ENCODE measurements around the gene SLC44A3. TPM values are rescaled to one million over a fixed set of nuclear protein-coding genes. Genes with fewer than 3 reads are reported as not detected.

Gene SLC44A3
- total and polyA plus RNA-seq, 9 of the 15 experiments (the other 6 are each of a cell fraction or from before 2014, with no cell fraction given), result not detected

DNA sequence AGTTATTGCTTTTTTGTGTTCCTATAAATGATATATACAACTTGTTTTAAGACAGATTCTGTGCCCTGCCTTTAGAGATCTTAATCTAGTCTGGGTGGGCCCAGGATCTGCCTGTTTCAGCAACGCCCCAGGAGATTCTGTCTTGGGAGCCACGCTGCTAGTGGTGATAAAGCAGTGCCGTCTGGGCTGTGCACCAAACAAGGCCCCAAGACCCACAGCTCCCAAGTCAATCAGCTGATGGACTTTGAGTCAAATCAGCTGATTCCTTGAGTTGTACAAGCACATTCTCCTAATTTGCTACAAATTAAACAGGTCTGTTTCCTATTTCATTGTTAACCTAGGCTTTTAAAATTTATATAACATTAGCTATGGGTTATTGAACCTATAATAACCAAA, 15.7 kb upstream of the SLC44A3 start (continued):
- TF ChIP-seq, protein P1, sequence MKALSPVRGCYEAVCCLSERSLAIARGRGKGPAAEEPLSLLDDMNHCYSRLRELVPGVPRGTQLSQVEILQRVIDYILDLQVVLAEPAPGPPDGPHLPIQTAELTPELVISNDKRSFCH (CRISPR knock-in tag; IDR thresholded peaks at IDR 0.05), result no peak
- TF ChIP-seq, protein P1 (tag; IDR thresholded peaks at IDR 0.05), result no peak
- no peak for TF ChIP-seq XRCC3 (IDR thresholded peaks at IDR 0.05)
- no peak for TF ChIP-seq CHD2 (IDR thresholded peaks at IDR 0.05; ENCODE audit: low read depth, low read length)

DNA sequence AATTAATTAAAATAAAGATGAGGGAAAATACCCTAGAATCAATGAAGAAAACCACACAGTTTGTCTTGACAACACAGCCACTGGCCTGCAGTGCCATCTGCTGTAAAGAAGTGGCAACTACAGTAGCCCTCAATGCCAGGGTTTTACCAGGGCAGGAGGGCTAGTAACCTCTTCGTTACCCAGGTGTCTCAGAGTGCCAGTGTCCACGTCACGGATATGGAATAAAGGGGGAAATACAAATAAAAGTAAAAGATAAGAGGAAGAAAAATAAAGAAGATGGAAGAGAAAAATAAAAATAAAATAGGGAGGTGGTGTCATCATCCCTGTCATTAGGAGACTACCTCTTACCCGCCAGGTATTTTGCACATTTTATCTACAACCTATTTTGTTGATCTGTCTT, 14.2 kb upstream of the SLC44A3 start:
- H3K27ac ChIP-seq (ENCODE audit: extremely low read depth, low read depth, low read length), result no peak overlapping the region
- no peak overlapping the region for H3K9ac ChIP-seq (ENCODE audit: insufficient read depth in 1 of 2, low read depth in 2 of 2, low read length in 2 of 2)
- peak; percentile 50 to 65 (median 58) for DNase-seq (ENCODE audit: extremely low read depth in 1 of 4, low spot score in 3 of 4)
- WGBS (ENCODE audit: insufficient coverage, low coverage, missing lambda C conversion rate), result 0% methylated on average over 4 of the region's 4 CpGs
- in situ Hi-C loops (cut with MboI), result loop anchor here (10.0 kb wide), 1 partner anchor 741 kb away; no protein-coding TSS in a partner anchor
- ChIA-PET CTCF (ENCODE audit: low intra/inter-chr PET ratio) (interaction anchor here (0.5 to 2.3 kb wide), 9 partner anchors 85 to 781 kb away, joined by 3 to 25 read pairs (median 3); no protein-coding TSS in a partner anchor), POLR2A (no interaction called here)
- H3K4me1 ChIP-seq (replicated peaks in 1 of 2; ENCODE audit: control insufficient read depth in 2 of 2, insufficient read depth in 2 of 2, low read length in 2 of 2), result peaks cover 3% of the 10 kb centered on the region in 2 experiments; a peak in 4 of 5 replicates
- FAIRE-seq, result peak; percentile 91
- H2AFZ ChIP-seq (ENCODE audit: low read depth, low read length), result no peak overlapping the region
- no peaks in the 10 kb centered on the region for H3K27me3 ChIP-seq (ENCODE audit: control insufficient read depth in 2 of 2, insufficient read depth in 2 of 2, low read length in 2 of 2)
- no peaks in the 10 kb centered on the region for H3K79me2 ChIP-seq (ENCODE audit: control insufficient read depth, insufficient read depth, low read length)
- no peaks in the 10 kb centered on the region for H3K36me3 ChIP-seq (ENCODE audit: control insufficient read depth, insufficient read depth, low read length)
- BruUV-seq (replicated peaks), result no TSS peak
- peak; percentile 72 for ATAC-seq
- intact Hi-C loops (cut with micrococcal nuclease), result loop anchor here (1.0 to 10.0 kb wide), 4 partner anchors 201 to 745 kb away; no protein-coding TSS in a partner anchor
- H3K9me3 ChIP-seq (replicated peaks; ENCODE audit: control insufficient read depth, insufficient read depth, low read depth, low read length), result no peaks in the 10 kb centered on the region
- H3K9me1 ChIP-seq (ENCODE audit: control insufficient read depth, insufficient read depth, low read length), result no peaks in the 10 kb centered on the region
- no peaks in the 10 kb centered on the region for H4K20me1 ChIP-seq (replicated peaks; ENCODE audit: control insufficient read depth, insufficient read depth, low read length)
- H3K4me3 ChIP-seq, result no peak overlapping the region
- no peak overlapping the region for H3K4me2 ChIP-seq (ENCODE audit: insufficient read depth, low read length)
- TF ChIP-seq, protein P2, sequence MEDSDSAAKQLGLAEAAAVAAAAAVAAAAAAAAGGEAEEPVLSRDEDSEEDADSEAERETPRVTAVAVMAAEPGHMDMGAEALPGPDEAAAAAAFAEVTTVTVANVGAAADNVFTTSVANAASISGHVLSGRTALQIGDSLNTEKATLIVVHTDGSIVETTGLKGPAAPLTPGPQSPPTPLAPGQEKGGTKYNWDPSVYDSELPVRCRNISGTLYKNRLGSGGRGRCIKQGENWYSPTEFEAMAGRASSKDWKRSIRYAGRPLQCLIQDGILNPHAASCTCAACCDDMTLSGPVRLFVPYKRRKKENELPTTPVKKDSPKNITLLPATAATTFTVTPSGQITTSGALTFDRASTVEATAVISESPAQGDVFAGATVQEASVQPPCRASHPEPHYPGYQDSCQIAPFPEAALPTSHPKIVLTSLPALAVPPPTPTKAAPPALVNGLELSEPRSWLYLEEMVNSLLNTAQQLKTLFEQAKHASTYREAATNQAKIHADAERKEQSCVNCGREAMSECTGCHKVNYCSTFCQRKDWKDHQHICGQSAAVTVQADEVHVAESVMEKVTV (CRISPR knock-in tag; IDR thresholded peaks at IDR 0.05), result peak; percentile 85
- TF ChIP-seq, protein P3, sequence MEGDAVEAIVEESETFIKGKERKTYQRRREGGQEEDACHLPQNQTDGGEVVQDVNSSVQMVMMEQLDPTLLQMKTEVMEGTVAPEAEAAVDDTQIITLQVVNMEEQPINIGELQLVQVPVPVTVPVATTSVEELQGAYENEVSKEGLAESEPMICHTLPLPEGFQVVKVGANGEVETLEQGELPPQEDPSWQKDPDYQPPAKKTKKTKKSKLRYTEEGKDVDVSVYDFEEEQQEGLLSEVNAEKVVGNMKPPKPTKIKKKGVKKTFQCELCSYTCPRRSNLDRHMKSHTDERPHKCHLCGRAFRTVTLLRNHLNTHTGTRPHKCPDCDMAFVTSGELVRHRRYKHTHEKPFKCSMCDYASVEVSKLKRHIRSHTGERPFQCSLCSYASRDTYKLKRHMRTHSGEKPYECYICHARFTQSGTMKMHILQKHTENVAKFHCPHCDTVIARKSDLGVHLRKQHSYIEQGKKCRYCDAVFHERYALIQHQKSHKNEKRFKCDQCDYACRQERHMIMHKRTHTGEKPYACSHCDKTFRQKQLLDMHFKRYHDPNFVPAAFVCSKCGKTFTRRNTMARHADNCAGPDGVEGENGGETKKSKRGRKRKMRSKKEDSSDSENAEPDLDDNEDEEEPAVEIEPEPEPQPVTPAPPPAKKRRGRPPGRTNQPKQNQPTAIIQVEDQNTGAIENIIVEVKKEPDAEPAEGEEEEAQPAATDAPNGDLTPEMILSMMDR (IDR thresholded peaks at IDR 0.05 in 2 of 3, conservative IDR thresholded peaks at IDR 0.05 in 1 of 3; ENCODE audit: insufficient read depth in 2 of 3, low read depth in 1 of 3, low read length in 3 of 3), result peak; percentile 83 to 88 (median 88)
- no peak for TF ChIP-seq ZNF766 (CRISPR knock-in tag; conservative IDR thresholded peaks at IDR 0.05)
- 0 out of 2 replicates have a peak, but pooled peaks have one; percentile 19 for TF ChIP-seq OTX1 (CRISPR knock-in tag; IDR thresholded peaks at IDR 0.05)

Data from K562 (cell line).